SKM-1 (cell line): ENCODE data around the gene VPREB3.

Experiments used
- DNase-seq: peaks from one replicate; lab custom pipeline; 2025; ENCODE audit not compliant: unreplicated experiment; lab: John Stamatoyannopoulos, UW

Gene VPREB3, protein sequence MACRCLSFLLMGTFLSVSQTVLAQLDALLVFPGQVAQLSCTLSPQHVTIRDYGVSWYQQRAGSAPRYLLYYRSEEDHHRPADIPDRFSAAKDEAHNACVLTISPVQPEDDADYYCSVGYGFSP

GRCh38 chr22:23754220-23754919 lies at the start of gene VPREB3:
Gene VPREB3 (minus strand): TSS chr22:23754425. CDS start chr22:23754363, 62 bp downstream.
- no peak for DNase-seq

- DNase-seq, result no peak
Measured at GRCh38 chr22:23803001-23803819, 49.0 kb upstream of the VPREB3 start.

DNA sequence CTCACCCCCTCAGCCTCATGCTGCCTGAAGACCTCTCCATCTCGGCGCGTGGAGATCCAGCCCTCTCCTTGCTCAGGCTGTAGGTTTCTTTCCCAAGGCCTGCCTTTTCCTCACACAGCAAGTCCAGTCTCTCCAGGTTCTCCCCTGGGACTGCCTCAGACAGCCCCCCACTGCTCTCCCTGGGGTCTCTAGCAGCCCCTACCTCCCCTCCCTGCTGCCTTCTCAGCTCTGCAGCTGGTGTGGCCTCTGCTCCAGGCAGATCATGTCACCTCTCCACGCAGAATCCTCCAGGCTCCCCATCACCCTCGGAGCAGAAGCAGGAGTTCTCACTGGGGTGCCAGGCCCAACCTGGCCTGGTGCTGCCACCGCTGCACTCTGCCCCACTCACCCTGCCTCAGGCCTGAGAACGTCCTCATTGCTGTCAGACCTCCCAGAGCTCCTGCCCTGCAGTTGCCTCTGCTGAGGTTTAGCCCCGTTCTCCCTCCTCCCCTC lies 47.7 kb upstream of the VPREB3 start:
- no peak for DNase-seq

- DNase-seq, result no peak
Measured at GRCh38 chr22:23801238-23801821, 47.1 kb upstream of the VPREB3 start.

DNA sequence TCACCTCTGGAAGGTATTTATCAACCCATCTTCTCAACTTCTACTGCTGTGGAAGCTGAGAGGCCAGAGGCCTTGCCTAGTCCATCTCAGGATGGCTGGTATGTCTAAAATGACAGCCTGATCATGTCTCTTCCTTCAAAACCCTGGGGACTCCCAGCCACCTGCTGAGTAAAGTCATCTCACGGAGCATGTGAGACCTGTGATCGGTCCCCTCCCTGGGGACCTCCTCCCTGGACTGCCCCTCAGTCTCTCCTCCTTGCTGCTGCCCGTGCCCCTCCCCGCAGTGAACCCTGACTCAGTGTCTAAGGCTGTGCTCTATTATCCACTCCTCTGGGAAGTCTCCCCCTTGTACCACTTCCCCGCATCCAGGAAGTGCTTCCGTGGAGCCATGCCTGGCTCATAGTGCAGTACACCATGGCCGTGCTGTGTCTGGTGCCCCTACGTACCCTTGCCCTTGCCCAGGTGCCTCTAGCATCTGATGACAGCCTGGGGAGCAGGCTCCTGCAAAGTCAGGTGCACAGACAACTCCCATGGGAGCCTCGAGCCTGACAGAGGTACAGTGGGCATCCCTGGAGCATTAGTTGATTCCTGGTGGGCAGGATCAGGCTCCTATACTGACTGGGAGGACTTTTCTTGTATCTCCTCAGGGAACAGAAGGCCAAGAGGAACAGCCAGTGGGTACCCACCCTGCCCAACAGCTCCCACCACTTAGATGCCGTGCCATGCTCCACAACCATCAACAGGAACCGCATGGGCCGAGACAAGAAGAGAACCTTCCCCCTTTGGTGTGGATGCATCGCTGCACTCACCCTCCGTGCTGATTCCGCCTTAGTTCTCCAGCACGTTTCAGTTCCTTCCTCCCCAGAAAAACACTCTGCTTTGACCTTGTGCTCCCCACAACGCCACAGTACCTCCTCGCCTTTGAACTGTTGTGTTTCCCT lies 46.3 kb upstream of the VPREB3 start:
- DNase-seq, result no peak

- no peak for DNase-seq
Measured at GRCh38 chr22:23796461-23796860, 42.2 kb upstream of the VPREB3 start.

GRCh38 chr22:23793326-23793725 lies 39.1 kb upstream of the VPREB3 start:
- DNase-seq, result no peak

DNA sequence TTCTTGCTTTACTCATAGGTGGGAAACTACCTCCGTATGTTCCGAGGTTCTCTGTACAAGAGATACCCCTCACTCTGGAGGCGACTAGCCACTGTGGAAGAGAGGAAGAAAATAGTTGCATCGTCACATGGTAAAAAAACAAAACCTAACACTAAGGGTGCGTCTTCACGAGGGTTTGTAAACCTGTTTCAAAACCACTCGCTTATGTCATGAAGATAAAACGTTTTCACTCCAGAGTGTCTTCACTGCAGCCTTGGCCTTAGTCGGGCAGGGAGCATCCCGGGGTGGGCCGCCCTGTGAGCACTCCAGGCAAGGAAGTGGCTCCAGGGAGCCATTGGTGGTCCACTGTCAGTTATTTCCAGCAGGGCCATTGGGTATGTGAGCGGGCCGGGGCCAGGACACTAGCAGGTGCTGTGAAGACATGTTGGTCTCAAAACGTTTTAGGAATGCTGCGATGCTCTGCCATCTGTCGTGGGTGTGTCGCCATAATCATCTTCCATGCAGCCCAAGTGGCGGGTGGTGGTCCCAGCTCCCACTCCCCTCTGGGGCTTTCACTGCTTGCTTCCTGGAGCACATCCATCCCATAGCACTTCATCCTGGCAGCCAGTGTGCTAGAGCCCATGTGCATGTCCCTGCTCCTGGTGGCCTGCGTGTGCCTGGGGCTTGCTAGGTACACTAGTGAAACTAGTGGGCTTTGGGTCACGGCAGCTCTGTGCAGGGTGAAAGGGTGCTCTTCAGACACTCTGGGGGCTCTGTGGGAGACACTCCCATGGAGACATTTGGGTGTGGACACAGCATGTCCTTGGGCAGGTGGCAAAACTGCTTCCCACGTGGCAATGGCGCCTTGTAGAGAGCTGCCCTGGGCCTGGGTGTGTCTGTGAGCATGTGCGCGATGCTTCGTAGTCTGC lies 37.8 kb upstream of the VPREB3 start:
- no peak for DNase-seq

- no peak for DNase-seq
Measured at GRCh38 chr22:23790819-23791737, 36.9 kb upstream of the VPREB3 start.

DNA sequence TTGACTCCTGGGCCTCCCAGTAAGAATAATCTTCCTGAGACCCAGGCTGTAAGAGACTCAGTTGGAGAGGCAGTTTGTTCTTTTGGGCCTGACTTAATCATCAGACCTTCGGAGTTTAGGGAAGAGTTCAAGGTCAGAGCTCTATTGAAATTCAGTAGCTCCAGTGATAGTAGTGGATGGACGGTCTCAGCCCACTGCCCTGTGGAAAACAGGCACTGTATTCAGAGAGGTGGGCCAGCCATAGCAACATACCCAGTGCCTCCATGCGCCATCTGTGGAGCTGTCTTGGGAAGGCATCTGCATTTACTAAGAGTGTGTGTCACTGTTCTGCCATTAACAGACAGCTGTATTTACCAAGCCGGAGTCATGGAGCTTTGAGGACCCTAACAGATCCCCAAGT lies 35.4 kb upstream of the VPREB3 start:
- no peak for DNase-seq

DNA sequence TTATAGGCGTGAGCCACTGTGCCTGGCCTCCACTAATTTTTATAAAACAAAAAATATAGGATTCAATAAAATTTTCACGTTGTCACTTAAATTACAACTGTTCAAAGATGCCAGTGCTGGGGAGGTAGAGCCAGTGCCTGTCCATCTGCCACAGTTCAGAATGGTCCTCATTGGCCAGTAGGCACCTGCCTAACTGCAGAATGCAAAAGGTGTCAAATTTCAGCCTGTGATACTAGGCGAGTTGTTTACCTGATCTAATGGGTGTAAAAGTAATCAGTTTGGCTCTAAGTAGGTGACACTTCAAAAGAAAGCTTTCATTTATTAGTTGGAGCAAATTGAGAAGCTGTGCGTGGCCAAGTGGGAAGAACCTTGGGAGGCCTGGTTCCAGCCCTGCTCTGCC lies 34.9 kb upstream of the VPREB3 start:
- DNase-seq, result no peak

DNA sequence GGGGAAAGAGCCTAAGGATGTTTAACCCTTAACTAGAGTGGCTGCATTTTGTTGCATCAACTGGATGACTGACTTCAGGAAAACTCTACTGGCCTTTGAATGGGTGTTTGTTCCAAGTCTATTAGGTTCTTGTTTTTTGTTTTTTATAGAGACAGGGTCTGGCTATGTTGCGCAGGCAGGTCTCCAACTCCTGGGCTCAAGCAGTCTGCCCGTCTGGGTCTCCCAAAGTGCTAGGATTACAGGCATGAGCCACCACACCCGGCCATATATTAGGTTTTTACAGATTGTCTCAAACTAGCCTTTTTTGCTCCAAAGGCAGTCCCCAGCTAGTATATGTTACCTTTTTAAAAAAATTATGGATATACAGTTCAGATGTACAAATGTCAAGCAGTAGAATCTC lies 33.7 kb upstream of the VPREB3 start:
- DNase-seq, result no peak

DNA sequence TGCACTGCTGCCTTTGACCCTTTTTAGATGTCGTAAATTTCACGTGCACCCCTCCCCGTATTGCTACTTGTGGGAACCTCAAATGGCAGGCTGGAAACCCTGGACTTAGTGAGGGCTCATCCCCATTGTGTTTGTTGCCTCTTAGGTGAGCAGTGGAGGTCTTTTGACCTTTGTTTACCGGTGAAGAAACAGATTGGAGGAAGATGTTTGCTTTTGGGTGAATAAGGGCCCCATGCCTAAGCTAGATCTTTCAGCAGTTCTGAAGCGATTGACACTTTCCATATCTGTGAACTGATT lies 33.3 kb upstream of the VPREB3 start:
- no peak for DNase-seq

GRCh38 chr22:23786752-23787599 lies 32.8 kb upstream of the VPREB3 start, which contains the start of gene SMARCB1:
Gene SMARCB1 (plus strand): TSS chr22:23786966. CDS start chr22:23787170, 204 bp downstream.
- peak; percentile 85 for DNase-seq

- DNase-seq, result no peak
Measured at GRCh38 chr22:23786261-23786710, 32.1 kb upstream of the VPREB3 start.

- no peak for DNase-seq
Measured at GRCh38 chr22:23784215-23784732, 30.0 kb upstream of the VPREB3 start.
